Measurements from ENCODE around the gene CHID1. TPM values are rescaled to one million over a fixed set of nuclear protein-coding genes. Genes with fewer than 3 reads are reported as not detected.

The CHID1 gene
- total and polyA plus RNA-seq, 2 of the 8 experiments (the other 6 are each of a cell fraction or from before 2014, with no cell fraction given): 81.2 to 88.5 TPM

DNA sequence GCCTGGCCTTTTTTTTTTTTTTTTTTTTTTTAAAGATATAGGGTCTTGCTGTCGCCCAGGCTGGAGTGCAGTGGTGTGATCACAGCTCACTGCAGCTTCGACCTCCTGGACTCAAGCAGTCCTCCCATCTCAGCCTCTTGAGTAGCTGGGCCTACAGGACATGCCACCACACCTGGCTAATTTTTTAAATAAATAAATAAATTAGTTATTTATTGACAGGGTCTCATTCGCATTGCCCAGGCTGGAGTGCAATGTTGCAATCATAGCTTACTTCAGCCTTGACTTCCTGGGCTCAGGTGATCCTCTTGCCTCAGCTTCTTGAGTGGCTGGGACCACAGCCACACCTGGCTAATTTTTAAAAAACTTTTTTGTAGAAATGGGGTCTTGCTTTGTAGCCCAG, 25.6 kb upstream of the CHID1 start:
- Histone ChIP-seq H3K9me3 (ENCODE audit: insufficient read depth in 2 of 2, low read depth in 1 of 2, low read length in 1 of 2) (no peaks in the 10 kb centered on the region), H2AK5ac (ENCODE audit: low read depth, low read length) (no peak overlapping the region), H3K23me2 (ENCODE audit: low read depth, low read length) (peaks cover 2% of the 10 kb centered on the region; the same call in 1 of the 2 replicates), H3K27ac (ENCODE audit: low read depth, low read length) (no peak overlapping the region), H3K36me3 (ENCODE audit: control insufficient read depth in 2 of 4, insufficient read depth in 4 of 4, low read length in 3 of 4) (no peaks in the 10 kb centered on the region), H3K18ac (ENCODE audit: extremely low read depth, low read length) (no peak overlapping the region), H2BK120ac (replicated peaks; ENCODE audit: low read depth, low read length) (no peak overlapping the region), H3K4me1 (replicated peaks in 1 of 4; ENCODE audit: control insufficient read depth in 3 of 4, insufficient read depth in 4 of 4, low read length in 3 of 4) (peaks cover 11 to 30% (median 18%) of the 10 kb centered on the region in 4 experiments), H3K27me3 (replicated peaks in 1 of 4; ENCODE audit: control insufficient read depth in 3 of 4, extremely low read depth in 1 of 4, insufficient read depth in 3 of 4, low read length in 3 of 4) (no peaks in the 10 kb centered on the region; a peak in 1 of 7 replicates), H2BK5ac (ENCODE audit: low read depth, low read length) (0 out of 2 replicates have a peak overlapping the region, but pooled peaks have one; percentile 44), H4K8ac (ENCODE audit: extremely low read depth, insufficient read depth, low read length) (no peak overlapping the region), H3K79me2 (ENCODE audit: control insufficient read depth in 1 of 2, insufficient read depth in 2 of 2, low read length in 2 of 2) (peaks cover 0 to 79% of the 10 kb centered on the region in 2 experiments), H4K91ac (replicated peaks; ENCODE audit: insufficient read length, low read length) (no peak overlapping the region), H3K79me1 (ENCODE audit: low read depth, low read length) (peaks cover 16% of the 10 kb centered on the region), H3K4me2 (ENCODE audit: insufficient read depth in 1 of 2, low read depth in 2 of 2, low read length in 2 of 2) (no peak overlapping the region), H3K56ac (replicated peaks; ENCODE audit: insufficient read length, low read depth, low read length) (no peak overlapping the region), H3K14ac (ENCODE audit: insufficient read length) (no peak overlapping the region), H4K5ac (ENCODE audit: insufficient read length, low read depth, low read length) (no peak overlapping the region), H3K9ac (replicated peaks in 1 of 4; ENCODE audit: extremely low read depth in 1 of 4, low read depth in 3 of 4, low read length in 3 of 4) (no peak overlapping the region), H2BK15ac (ENCODE audit: low read length) (no peak overlapping the region), H2BK20ac (ENCODE audit: low read length) (no peak overlapping the region), H2AFZ (ENCODE audit: low read length) (no peak overlapping the region), H4K20me1 (replicated peaks in 1 of 2; ENCODE audit: control insufficient read depth in 1 of 2, insufficient read depth in 2 of 2, low read length in 2 of 2) (peaks cover 10 to 27% of the 10 kb centered on the region in 2 experiments), H3K4ac (replicated peaks; ENCODE audit: insufficient read length, low read depth, low read length) (no peak overlapping the region), H3K23ac (ENCODE audit: insufficient read length) (no peak overlapping the region), H2BK12ac (ENCODE audit: low read depth, low read length) (no peak overlapping the region), H3K4me3 (ENCODE audit: extremely low read depth in 1 of 4, insufficient read depth in 2 of 4, low read depth in 3 of 4, low read length in 4 of 4) (no peak overlapping the region)
- FAIRE-seq (no peak), DNase-seq (ENCODE audit: low read depth in 1 of 2, low spot score in 2 of 2) (no peak)
- WGBS, 2 experiments (ENCODE audit: extremely low coverage in 1 of 2, insufficient coverage in 1 of 2, insufficient read length in 1 of 2, insufficient replicate concordance in 2 of 2, low coverage in 1 of 2, low lambda C conversion rate in 2 of 2, missing lambda C conversion rate in 1 of 2): 93% methylated on average over 3 of the region's 3 CpGs; no CpG with 5 or more reads in 1 of the 2 experiments
- CTCF ChIA-PET (ENCODE audit: partially characterized antibody): interaction anchor here (1.1 to 4.6 kb wide), 3 partner anchors 9 to 45 kb away, joined by 3 to 26 read pairs (median 18); no protein-coding TSS in a partner anchor
- POLR2A ChIA-PET (ENCODE audit: partially characterized antibody): interaction anchor here (0.8 to 2.5 kb wide), 3 partner anchors 9 to 16 kb away, joined by 3 to 6 read pairs (median 3); partner anchors contain the start of gene AP2A2
- TF ChIP-seq NRF1 (IDR thresholded peaks at IDR 0.05; ENCODE audit: low read depth, low read length) (no peak), EZH2 (IDR thresholded peaks at IDR 0.05; ENCODE audit: low read depth, low read length, severe bottlenecking) (no peak), ASH2L (IDR thresholded peaks at IDR 0.05; ENCODE audit: low read length) (no peak), EGR1 (IDR thresholded peaks at IDR 0.05; ENCODE audit: borderline replicate concordance, low read depth, low read length) (no peak), JUND (IDR thresholded peaks at IDR 0.05; ENCODE audit: low read length) (no peak), TAF7 (optimal IDR thresholded peaks at IDR 0.05; ENCODE audit: borderline replicate concordance, low read depth, low read length) (no peak), CTBP2 (IDR thresholded peaks at IDR 0.05; ENCODE audit: borderline replicate concordance, insufficient read depth, insufficient read length, low read length) (no peak), KDM5A (IDR thresholded peaks at IDR 0.05; ENCODE audit: low read length) (no peak), CBX8 (IDR thresholded peaks at IDR 0.05; ENCODE audit: borderline replicate concordance, low read depth, low read length) (no peak), TEAD4 (IDR thresholded peaks at IDR 0.05; ENCODE audit: low read depth, low read length) (no peak), TAF1 (IDR thresholded peaks at IDR 0.05; ENCODE audit: low read depth, low read length) (no peak), RBBP5 (IDR thresholded peaks at IDR 0.05; ENCODE audit: borderline replicate concordance, low read depth, low read length) (no peak), JUN (IDR thresholded peaks at IDR 0.05; ENCODE audit: low read depth, low read length) (no peak), MAX (IDR thresholded peaks at IDR 0.05) (no peak)
